GM12864 (cell line): Measurements from ENCODE around the gene S100A9.

Source experiments
- DNase-seq: peaks from one replicate; pipeline ENCODE4 v3.0.0-alpha.2; 2011; ENCODE audit warnings: low read depth
- H3K4me3 ChIP-seq: 2 replicates; pipeline ENCODE4 v1.5.1; 2011; ENCODE audit warnings: mild to moderate bottlenecking, low read depth, low read length, control low read depth
- CTCF ChIP-seq: IDR thresholded peaks from 2 replicates; pipeline ENCODE4 v1.5.1; 2011; ENCODE audit warnings: low read depth, mild to moderate bottlenecking, moderate library complexity, low read length, control low read depth, inconsistent platforms; ENCODE audit errors: missing control alignments

S100A9 gene

GRCh38 chr1:153322568-153322967 is 35.1 kb upstream of the S100A9 start:
- TF ChIP-seq CTCF, result no peak
- no peak for DNase-seq
- H3K4me3 ChIP-seq, result no peak overlapping the region

- no peak for TF ChIP-seq CTCF
- no peak for DNase-seq
- no peak overlapping the region for H3K4me3 ChIP-seq
Measured at GRCh38 chr1:153324912-153325311, 32.7 kb upstream of the S100A9 start.

- no peak for TF ChIP-seq CTCF
- no peak overlapping the region for H3K4me3 ChIP-seq
- no peak for DNase-seq
Measured at GRCh38 chr1:153333902-153334301, 23.8 kb upstream of the S100A9 start.

GRCh38 chr1:153336650-153337049 is 21.0 kb upstream of the S100A9 start:
- TF ChIP-seq CTCF, result no peak
- no peak overlapping the region for H3K4me3 ChIP-seq
- DNase-seq, result no peak

GRCh38 chr1:153337980-153338853 is 19.4 kb upstream of the S100A9 start:
- H3K4me3 ChIP-seq, result no peak overlapping the region
- DNase-seq, result no peak
- no peak for TF ChIP-seq CTCF

- DNase-seq, result no peak
- TF ChIP-seq CTCF, result no peak
- no peak overlapping the region for H3K4me3 ChIP-seq
Measured at GRCh38 chr1:153339802-153340201, 17.9 kb upstream of the S100A9 start.

GRCh38 chr1:153340356-153340755 is 17.3 kb upstream of the S100A9 start:
- no peak for DNase-seq
- TF ChIP-seq CTCF, result no peak
- no peak overlapping the region for H3K4me3 ChIP-seq
